Skeletal muscle tissue (tissue), 4 donors: Measurements from ENCODE around the gene TSR3. TPM values are rescaled to one million over a fixed set of nuclear protein-coding genes. Genes with fewer than 3 reads are reported as not detected.
A peak's percentile ranks its signal among the peaks of the same experiment; 100 is the strongest.

Experiments used
- H3K27ac ChIP-seq: one replicate; pipeline ENCODE4 v1.7.0; 2013; ENCODE audit warnings: mild to moderate bottlenecking, low read depth, low read length, inconsistent platforms
- H3K27me3 ChIP-seq, 3 donors: one replicate each; pipeline ENCODE4 v1.7.0; 2013; ENCODE audit warnings: low read length in 3 of 3; ENCODE audit not compliant: control insufficient read depth in 3 of 3, insufficient read depth in 3 of 3
- H3K36me3 ChIP-seq, 3 donors: one replicate each; pipeline ENCODE4 v1.7.0; 2013; ENCODE audit warnings: low read length in 3 of 3; ENCODE audit not compliant: control insufficient read depth in 3 of 3, insufficient read depth in 3 of 3
- H3K4me1 ChIP-seq, 3 donors: one replicate each; pipeline ENCODE4 v1.7.0; 2013; ENCODE audit warnings: low read length in 3 of 3, mild to moderate bottlenecking in 3 of 3; ENCODE audit not compliant: control insufficient read depth in 3 of 3, insufficient read depth in 3 of 3
- H3K4me3 ChIP-seq, 3 donors: one replicate each; pipeline ENCODE4 v1.7.0; 2013; ENCODE audit warnings: low read length in 3 of 3
- H3K9ac ChIP-seq, 3 donors: one replicate each; pipeline ENCODE4 v1.7.0; 2013; ENCODE audit warnings: low read length in 3 of 3, mild to moderate bottlenecking in 3 of 3, moderate library complexity in 2 of 3, low read depth in 1 of 3
- H3K9me3 ChIP-seq, 3 donors: one replicate each; pipeline ENCODE4 v1.7.0; 2013; ENCODE audit warnings: low read length in 3 of 3; ENCODE audit not compliant: control insufficient read depth in 3 of 3
- total RNA-seq: library from RNA; depleted of rRNA; stranded (reverse); fragments of >200 nt; gene quantifications from one replicate; pipeline ENCODE4 v1.2.3, GENCODE V29; 2014
- donor health status: Osteomylitis.

Gene TSR3
- total RNA-seq, 1 donor from 2014 or later: 48.5 TPM

DNA sequence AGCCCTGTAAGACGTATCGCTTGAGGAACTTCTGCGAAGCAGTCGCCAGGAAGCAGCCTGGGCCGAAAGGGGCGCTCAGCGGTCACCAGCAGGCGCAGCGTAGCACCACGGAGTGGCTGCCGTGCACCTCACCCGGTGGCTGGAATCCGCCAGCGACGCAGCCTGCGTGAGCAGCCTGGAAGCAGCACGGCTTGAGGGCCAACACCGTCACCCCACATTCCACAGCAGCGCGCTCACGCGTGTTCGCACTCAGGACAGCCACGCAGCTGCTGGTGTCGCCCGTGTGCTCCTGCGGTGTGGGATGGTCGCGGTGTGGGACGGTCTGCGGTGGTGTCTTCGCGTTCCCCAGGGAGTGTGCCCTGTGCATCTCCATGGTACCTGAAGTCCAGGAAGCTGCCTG, 32.6 kb downstream of the TSR3 start:
- no peak overlapping the region for H3K4me3 ChIP-seq
- H3K4me1 ChIP-seq: peaks cover 0 to 6% (median 0%) of the 10 kb centered on the region in 3 donors
- H3K27ac ChIP-seq: no peak overlapping the region
- no peaks in the 10 kb centered on the region for H3K27me3 ChIP-seq
- H3K9ac ChIP-seq: no peak overlapping the region
- no peaks in the 10 kb centered on the region for H3K9me3 ChIP-seq
- H3K36me3 ChIP-seq: peaks cover 70 to 78% (median 76%) of the 10 kb centered on the region in 3 donors

DNA sequence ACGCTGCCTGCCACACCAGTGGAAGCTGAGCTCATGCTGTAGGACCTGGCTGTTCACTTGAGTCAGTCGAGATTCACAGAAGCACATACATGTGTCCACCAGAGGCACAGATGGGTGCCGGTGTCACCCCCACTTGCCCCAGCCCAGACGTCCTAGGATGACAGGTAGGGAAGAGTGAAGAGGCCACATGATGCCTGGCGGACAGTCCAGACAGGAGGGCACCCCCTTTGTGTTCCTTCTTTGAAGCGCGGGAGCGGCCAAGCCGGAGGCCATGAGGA, 33.5 kb downstream of the TSR3 start:
- Histone ChIP-seq H3K27ac (no peak overlapping the region), H3K36me3 (peaks cover 67 to 71% (median 68%) of the 10 kb centered on the region in 3 donors), H3K4me3 (no peak overlapping the region), H3K9ac (no peak overlapping the region), H3K4me1 (peaks cover 0 to 14% (median 3%) of the 10 kb centered on the region in 3 donors), H3K27me3 (no peaks in the 10 kb centered on the region), H3K9me3 (no peaks in the 10 kb centered on the region)

GRCh38 chr16:1317479-1318267, 34.0 kb downstream of the TSR3 start:
- no peaks in the 10 kb centered on the region for H3K9me3 ChIP-seq
- no peak overlapping the region for H3K27ac ChIP-seq
- H3K4me1 ChIP-seq: peaks cover 5 to 20% (median 8%) of the 10 kb centered on the region in 3 donors
- H3K4me3 ChIP-seq: no peak overlapping the region
- peaks cover 68 to 70% (median 70%) of the 10 kb centered on the region in 3 donors for H3K36me3 ChIP-seq
- H3K27me3 ChIP-seq: no peaks in the 10 kb centered on the region
- H3K9ac ChIP-seq: no peak overlapping the region

DNA sequence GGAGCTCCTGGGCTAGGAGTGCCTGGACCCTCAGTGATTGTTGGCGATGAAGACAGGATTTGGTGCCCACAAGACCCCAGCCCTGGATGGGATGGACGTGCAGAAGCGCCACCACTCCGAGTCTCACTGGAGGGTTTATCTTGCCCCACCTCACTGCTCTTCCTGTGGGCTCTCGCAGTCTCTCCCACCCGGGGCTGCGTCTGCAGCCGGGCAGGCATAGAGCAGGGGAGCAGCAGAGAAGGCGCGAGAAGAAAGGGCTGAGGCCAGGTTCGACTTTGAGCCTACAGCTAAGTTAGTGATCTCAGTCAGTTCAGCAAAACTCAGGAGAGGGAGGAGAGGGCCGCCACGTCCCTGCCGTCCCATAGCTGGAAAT, 35.7 kb downstream of the TSR3 start:
- Histone ChIP-seq H3K36me3 (peaks cover 63 to 66% (median 64%) of the 10 kb centered on the region in 3 donors), H3K27me3 (no peaks in the 10 kb centered on the region), H3K4me1 (peaks cover 22 to 36% (median 23%) of the 10 kb centered on the region in 3 donors), H3K9ac (no peak overlapping the region), H3K9me3 (no peaks in the 10 kb centered on the region), H3K4me3 (no peak overlapping the region), H3K27ac (no peak overlapping the region)

DNA sequence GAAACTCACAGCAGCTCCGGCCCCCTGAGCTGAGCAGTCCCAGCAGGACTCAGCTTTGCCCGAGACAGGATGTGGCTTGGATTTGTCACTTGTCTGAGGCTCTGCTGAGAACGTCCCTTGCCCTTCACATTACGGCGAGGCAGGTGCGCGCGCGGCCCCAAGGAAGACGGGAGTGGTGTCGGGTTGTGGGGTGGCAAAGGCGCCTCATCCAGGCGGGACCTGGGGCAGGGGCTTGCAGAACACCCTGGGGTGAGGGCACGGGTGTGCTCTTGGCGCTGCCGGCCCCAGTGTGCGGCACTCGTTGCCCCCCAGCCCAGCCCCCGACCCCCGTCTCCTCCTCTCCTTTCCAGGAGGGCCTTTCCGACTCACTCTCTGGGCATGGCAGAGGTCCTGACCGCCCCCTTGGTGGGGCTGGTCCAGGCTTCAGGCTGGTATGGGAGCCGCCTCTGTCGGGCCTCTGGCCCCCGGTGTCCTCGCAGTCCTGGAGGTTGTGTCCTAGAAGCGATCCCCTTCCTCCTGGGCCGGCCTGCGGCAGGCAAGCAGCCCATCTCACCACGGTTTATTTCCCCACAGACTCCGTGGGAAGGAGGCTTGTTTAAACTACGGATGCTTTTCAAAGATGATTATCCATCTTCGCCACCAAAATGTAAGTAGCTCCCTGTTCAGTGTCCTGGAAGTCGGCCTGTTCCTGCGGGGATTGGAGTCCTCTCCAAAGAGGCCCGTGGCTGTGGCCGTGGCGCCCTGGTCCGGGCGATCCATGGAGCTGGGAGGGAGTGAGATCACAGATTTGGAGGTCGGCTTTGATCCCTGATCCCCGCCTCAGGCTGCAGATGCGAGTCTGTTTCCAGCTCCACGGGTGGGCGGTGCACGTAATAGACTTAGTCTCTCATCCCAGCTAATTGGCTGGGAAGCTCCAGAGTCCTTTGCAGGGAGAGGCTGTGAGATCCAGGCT, 36.3 kb downstream of the TSR3 start:
- Histone ChIP-seq H3K4me3 (no peak overlapping the region), H3K9me3 (no peaks in the 10 kb centered on the region), H3K9ac (no peak overlapping the region), H3K27me3 (no peaks in the 10 kb centered on the region), H3K36me3 (peaks cover 56 to 59% (median 57%) of the 10 kb centered on the region in 3 donors), H3K27ac (no peak overlapping the region), H3K4me1 (peaks cover 28 to 43% (median 30%) of the 10 kb centered on the region in 3 donors)

- no peaks in the 10 kb centered on the region for H3K27me3 ChIP-seq
- peaks cover 30 to 43% (median 33%) of the 10 kb centered on the region in 3 donors for H3K4me1 ChIP-seq
- H3K9me3 ChIP-seq: no peaks in the 10 kb centered on the region
- no peak overlapping the region for H3K4me3 ChIP-seq
- no peak overlapping the region for H3K27ac ChIP-seq
- no peak overlapping the region for H3K9ac ChIP-seq
- peaks cover 48 to 51% (median 49%) of the 10 kb centered on the region in 3 donors for H3K36me3 ChIP-seq
Observed at GRCh38 chr16:1314399-1315068, 37.1 kb downstream of the TSR3 start.

DNA sequence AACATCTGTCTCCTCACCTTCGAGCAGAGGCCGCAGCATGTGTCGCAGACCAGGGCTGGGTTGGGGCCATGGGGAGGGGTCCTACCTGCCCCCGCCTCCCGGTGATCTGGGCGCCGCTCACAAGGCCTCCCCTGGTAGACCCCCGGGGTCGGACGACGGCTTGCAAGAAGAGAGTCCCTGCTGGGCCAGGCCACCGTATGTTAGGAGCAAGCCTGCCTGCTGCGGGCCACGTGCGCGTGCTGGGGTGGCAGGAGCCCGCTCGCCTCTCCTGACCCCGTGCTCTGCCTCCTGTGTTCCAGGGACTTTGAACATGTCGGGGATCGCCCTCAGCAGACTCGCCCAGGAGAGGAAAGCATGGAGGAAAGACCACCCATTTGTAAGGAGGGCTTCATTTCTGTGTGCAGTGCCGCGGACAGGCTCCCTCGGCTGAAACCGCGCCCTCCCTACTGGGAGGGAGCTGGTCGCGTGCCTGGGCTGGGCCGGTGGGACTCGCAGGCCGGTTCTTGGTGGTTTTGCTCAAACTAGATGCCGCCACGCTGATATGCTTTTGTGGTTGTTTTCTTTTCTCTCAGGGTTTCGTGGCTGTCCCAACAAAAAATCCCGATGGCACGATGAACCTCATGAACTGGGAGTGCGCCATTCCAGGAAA, 37.8 kb downstream of the TSR3 start:
- no peaks in the 10 kb centered on the region for H3K9me3 ChIP-seq
- peaks cover 30 to 46% (median 33%) of the 10 kb centered on the region in 3 donors for H3K4me1 ChIP-seq
- no peak overlapping the region for H3K9ac ChIP-seq
- no peak overlapping the region for H3K4me3 ChIP-seq
- peaks cover 41 to 45% (median 42%) of the 10 kb centered on the region in 3 donors for H3K36me3 ChIP-seq
- peak overlapping the region; percentile 19 for H3K27ac ChIP-seq
- no peaks in the 10 kb centered on the region for H3K27me3 ChIP-seq

GRCh38 chr16:1312903-1313302, 38.8 kb downstream of the TSR3 start:
- Histone ChIP-seq H3K4me1 (peaks cover 30 to 50% (median 33%) of the 10 kb centered on the region in 3 donors), H3K27ac (no peak overlapping the region), H3K36me3 (peaks cover 32 to 39% (median 36%) of the 10 kb centered on the region in 3 donors), H3K9me3 (no peaks in the 10 kb centered on the region), H3K4me3 (peak overlapping the region in 1 of 3 donors; percentile 2), H3K9ac (peak overlapping the region; percentile 23 to 85 (median 61)), H3K27me3 (no peaks in the 10 kb centered on the region)

DNA sequence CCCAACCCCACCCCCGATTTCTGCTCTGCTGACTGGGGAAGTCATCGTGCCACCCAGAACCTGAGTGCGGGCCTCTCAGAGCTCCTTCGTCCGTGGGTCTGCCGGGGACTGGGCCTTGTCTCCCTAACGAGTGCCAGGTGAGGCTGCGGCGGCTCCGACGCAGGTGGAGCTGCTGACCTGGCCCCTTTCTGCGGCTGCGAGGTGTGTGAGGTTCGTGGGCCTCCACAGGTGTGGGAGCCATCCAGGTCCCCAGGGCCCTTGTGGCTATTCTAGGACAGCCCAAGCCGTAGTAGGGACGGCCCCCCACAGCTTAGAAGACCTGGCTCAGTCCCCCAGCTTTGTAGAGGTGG, 39.2 kb downstream of the TSR3 start:
- Histone ChIP-seq H3K27me3 (no peaks in the 10 kb centered on the region), H3K4me1 (peaks cover 30 to 50% (median 33%) of the 10 kb centered on the region in 3 donors), H3K27ac (peak overlapping the region; percentile 30), H3K36me3 (peaks cover 27 to 34% (median 32%) of the 10 kb centered on the region in 3 donors), H3K9ac (peak overlapping the region; percentile 32 to 85 (median 61)), H3K4me3 (peak overlapping the region in 2 of 3 donors; percentile 23 to 87), H3K9me3 (no peaks in the 10 kb centered on the region)
